Vagina (tissue), 2 donors: ENCODE measurements around the gene NETO2.

Experiments used
- CTCF ChIP-seq, 3 experiments: fragments of 450-650 bp in 2 of 3; fragments of 200-600 bp in 1 of 3; sonication (generic) in 1 of 3; IDR thresholded peaks; one replicate each; pipeline ENCODE4 v1.5.1; 2017 to 2019; ENCODE audit warnings: antibody characterized with exemption in 3 of 3, mild to moderate bottlenecking in 2 of 3, moderate library complexity in 2 of 3
- POLR2A ChIP-seq, 2 donors: fragments of 450-650 bp; IDR thresholded peaks; one replicate each; pipeline ENCODE4 v1.6.1; 2017; ENCODE audit warnings: antibody characterized with exemption in 2 of 2, mild to moderate bottlenecking in 2 of 2, moderate library complexity in 2 of 2
- POLR2AphosphoS5 ChIP-seq, 2 donors: sonication (generic); formaldehyde crosslinking; IDR thresholded peaks; one replicate each; pipeline ENCODE4 v1.9.0; 2017; ENCODE audit warnings: antibody characterized with exemption in 2 of 2, mild to moderate bottlenecking in 2 of 2, low read depth in 1 of 2; ENCODE audit not compliant: insufficient read depth in 1 of 2

- TF ChIP-seq CTCF (IDR thresholded peaks at IDR 0.05), result no peak
- TF ChIP-seq POLR2A (IDR thresholded peaks at IDR 0.05), result no peak
- no peak for TF ChIP-seq POLR2AphosphoS5 (IDR thresholded peaks at IDR 0.05; ENCODE audit: insufficient read depth in 1 of 2, low read depth in 1 of 2)
These were observed 70.3 kb downstream of the NETO2 start for GRCh38 chr16:47073223-47074155.
